Measurements from ENCODE around the gene MAP1B. TPM values are rescaled to one million over a fixed set of nuclear protein-coding genes. Genes with fewer than 3 reads are reported as not detected.

The MAP1B gene
- total RNA-seq, 1 experiment from 2014 or later: 8.9 TPM

GRCh38 chr5:72225741-72226140 is 118.5 kb downstream of the MAP1B start:
- intact Hi-C loops (cut with micrococcal nuclease): loop anchor here (10.0 kb wide), 1 partner anchor 671 kb away; no protein-coding TSS in a partner anchor
- Histone ChIP-seq H3K27ac (ENCODE audit: low read depth, low read length) (no peak overlapping the region), H3K4me1 (ENCODE audit: control insufficient read depth in 1 of 2, insufficient read depth in 2 of 2, low read length in 2 of 2) (no peaks in the 10 kb centered on the region), H3K27me3 (ENCODE audit: insufficient read depth, low read length) (no peaks in the 10 kb centered on the region), H3K79me2 (ENCODE audit: insufficient read depth, low read length) (no peaks in the 10 kb centered on the region), H3K9me2 (ENCODE audit: insufficient read depth) (no peaks in the 10 kb centered on the region), H3K36me3 (ENCODE audit: control insufficient read depth in 1 of 2, insufficient read depth in 2 of 2, low read length in 2 of 2) (peaks cover 25 to 46% of the 10 kb centered on the region in 2 experiments), H3K9me3 (ENCODE audit: control insufficient read depth in 1 of 2, insufficient read depth in 1 of 2, low read depth in 1 of 2, low read length in 2 of 2) (no peaks in the 10 kb centered on the region), H3K4me3 (replicated peaks in 1 of 2; ENCODE audit: low read depth in 1 of 2, low read length in 2 of 2) (no peak overlapping the region), H2AFZ (ENCODE audit: low read depth, low read length, poor library complexity, severe bottlenecking) (no peak overlapping the region), H3K4me2 (ENCODE audit: low read length) (no peak overlapping the region), H4K20me1 (ENCODE audit: insufficient read depth) (no peaks in the 10 kb centered on the region), H3K9ac (ENCODE audit: low read length) (no peak overlapping the region)
- DNase-seq (ENCODE audit: low read depth, low spot score): no peak
- RAD21 ChIA-PET (ENCODE audit: low non-redundant PET in 1 of 2, low total read pairs in 2 of 2, uncharacterized antibody in 2 of 2, unreplicated experiment in 2 of 2): no interaction called here
- TF ChIP-seq FOSL1 (IDR thresholded peaks at IDR 0.05; ENCODE audit: low read depth): no peak
- CTCF ChIA-PET: no interaction called here
- BruUV-seq (replicated peaks): no TSS peak
- no peak for ATAC-seq
- POLR2A ChIA-PET: no interaction called here

DNA sequence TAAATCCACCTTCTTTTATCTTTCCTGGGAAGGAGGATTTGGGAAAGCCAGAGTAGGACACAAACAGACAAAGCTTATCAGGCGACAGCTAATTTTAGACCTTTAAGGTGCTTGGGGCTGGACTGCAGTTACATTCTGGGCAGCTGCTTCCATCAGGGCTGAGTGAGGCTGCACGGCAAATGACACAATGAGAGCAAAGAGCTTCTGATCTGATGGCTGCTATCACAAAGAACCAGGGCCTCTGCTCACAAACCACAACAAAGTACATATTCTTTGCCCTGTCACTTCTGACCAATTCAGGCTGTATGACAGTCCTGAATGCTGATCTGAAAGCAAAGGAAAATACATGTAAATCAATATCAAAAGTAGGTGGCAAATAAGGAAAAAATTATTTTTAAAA is 119.7 kb downstream of the MAP1B start:
- intact Hi-C loops (cut with micrococcal nuclease): loop anchor here (10.0 kb wide), 1 partner anchor 672 kb away; no protein-coding TSS in a partner anchor
- Histone ChIP-seq H3K4me2 (ENCODE audit: low read length) (no peak overlapping the region), H3K36me3 (ENCODE audit: control insufficient read depth in 1 of 2, insufficient read depth in 2 of 2, low read length in 2 of 2) (peaks cover 22 to 43% of the 10 kb centered on the region in 2 experiments)

More for the DNA sequence above, 119.7 kb downstream of the MAP1B start:
- ChIA-PET RAD21 (ENCODE audit: low non-redundant PET in 1 of 2, low total read pairs in 2 of 2, uncharacterized antibody in 2 of 2, unreplicated experiment in 2 of 2) (no interaction called here), POLR2A (no interaction called here), CTCF (no interaction called here)
- Histone ChIP-seq H2AFZ (ENCODE audit: low read depth, low read length, poor library complexity, severe bottlenecking) (no peak overlapping the region), H3K4me3 (replicated peaks in 1 of 2; ENCODE audit: low read depth in 1 of 2, low read length in 2 of 2) (no peak overlapping the region), H3K9me2 (ENCODE audit: insufficient read depth) (no peaks in the 10 kb centered on the region), H3K27ac (ENCODE audit: low read depth, low read length) (no peak overlapping the region), H3K9me3 (ENCODE audit: control insufficient read depth in 1 of 2, insufficient read depth in 1 of 2, low read depth in 1 of 2, low read length in 2 of 2) (no peaks in the 10 kb centered on the region), H3K79me2 (ENCODE audit: insufficient read depth, low read length) (no peaks in the 10 kb centered on the region), H3K27me3 (ENCODE audit: insufficient read depth, low read length) (no peaks in the 10 kb centered on the region), H4K20me1 (ENCODE audit: insufficient read depth) (no peaks in the 10 kb centered on the region), H3K4me1 (ENCODE audit: control insufficient read depth in 1 of 2, insufficient read depth in 2 of 2, low read length in 2 of 2) (no peaks in the 10 kb centered on the region; a peak in 1 of 4 replicates), H3K9ac (ENCODE audit: low read length) (no peak overlapping the region)
- ATAC-seq (no peak), DNase-seq (ENCODE audit: low read depth, low spot score) (no peak)
- TF ChIP-seq SRF (IDR thresholded peaks at IDR 0.05; ENCODE audit: low read depth) (no peak), TCF7L2 (IDR thresholded peaks at IDR 0.05; ENCODE audit: borderline replicate concordance, extremely low read depth, insufficient read depth, insufficient read length) (no peak), CEBPB (IDR thresholded peaks at IDR 0.05; ENCODE audit: low read depth) (no peak), EZH2phosphoT487 (IDR thresholded peaks at IDR 0.05; ENCODE audit: borderline replicate concordance) (no peak), SP1 (IDR thresholded peaks at IDR 0.05; ENCODE audit: low read depth) (no peak), ZNF274 (IDR thresholded peaks at IDR 0.05; ENCODE audit: low read depth, low read length) (no peak), EZH2 (IDR thresholded peaks at IDR 0.05) (no peak), POLR2A (IDR thresholded peaks at IDR 0.05; ENCODE audit: borderline replicate concordance, extremely low read depth, insufficient read depth, insufficient read length) (no peak), YY1 (IDR thresholded peaks at IDR 0.05; ENCODE audit: extremely low read depth, insufficient replicate concordance, low read depth, low read length) (no peak), SIN3A (IDR thresholded peaks at IDR 0.05; ENCODE audit: low read depth) (no peak), RAD21 (IDR thresholded peaks at IDR 0.05; ENCODE audit: low read depth) (no peak), ZBTB33 (IDR thresholded peaks at IDR 0.05; ENCODE audit: extremely low read depth, insufficient replicate concordance, low read length) (no peak), ELF1 (IDR thresholded peaks at IDR 0.05; ENCODE audit: borderline replicate concordance, low read depth) (no peak), EGR1 (IDR thresholded peaks at IDR 0.05; ENCODE audit: low read depth) (no peak), CBX3 (IDR thresholded peaks at IDR 0.05; ENCODE audit: low read depth) (no peak)
- no TSS peak for BruUV-seq (replicated peaks)
